Measurements from ENCODE around the gene TES.
"Not testable (repeated sequence)": the region's sequence is repeated elsewhere in the genome, so short reads cannot be mapped to it uniquely, and the experiment has no call there.

Gene TES

GRCh38 chr7:116242178-116242577 lies 31.8 kb downstream of the TES start:
- no peak for DNase-seq (ENCODE audit: low read depth, low spot score)

DNA sequence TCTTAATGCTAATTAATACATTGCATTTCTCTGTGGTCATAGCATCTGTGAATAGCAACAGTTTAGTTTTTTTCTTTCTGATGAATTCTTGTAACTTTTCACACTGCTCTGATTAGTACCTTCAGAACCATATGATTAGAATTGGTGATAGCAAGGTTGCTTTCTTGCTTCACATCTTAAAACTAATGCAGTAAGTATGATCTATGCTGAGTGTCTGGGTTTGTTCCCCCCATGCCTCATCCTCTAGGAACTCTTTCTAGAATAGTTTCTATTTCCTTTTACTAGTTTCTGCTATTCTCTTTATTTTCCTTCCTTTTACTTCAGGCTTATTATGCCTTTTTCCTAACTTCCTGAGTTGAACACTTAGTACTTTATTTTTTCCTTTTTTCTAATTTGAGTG lies 32.4 kb downstream of the TES start:
- no peak for DNase-seq (ENCODE audit: low read depth, low spot score)

- DNase-seq (ENCODE audit: low read depth, low spot score) = not testable (repeated sequence)
Measured at GRCh38 chr7:116244803-116245202, 34.5 kb downstream of the TES start.

GRCh38 chr7:116246357-116246756 lies 36.0 kb downstream of the TES start:
- no peak for DNase-seq (ENCODE audit: low read depth, low spot score)

- DNase-seq (ENCODE audit: low read depth, low spot score) = peak; percentile 27
Measured at GRCh38 chr7:116249969-116250553, 39.7 kb downstream of the TES start.

DNA sequence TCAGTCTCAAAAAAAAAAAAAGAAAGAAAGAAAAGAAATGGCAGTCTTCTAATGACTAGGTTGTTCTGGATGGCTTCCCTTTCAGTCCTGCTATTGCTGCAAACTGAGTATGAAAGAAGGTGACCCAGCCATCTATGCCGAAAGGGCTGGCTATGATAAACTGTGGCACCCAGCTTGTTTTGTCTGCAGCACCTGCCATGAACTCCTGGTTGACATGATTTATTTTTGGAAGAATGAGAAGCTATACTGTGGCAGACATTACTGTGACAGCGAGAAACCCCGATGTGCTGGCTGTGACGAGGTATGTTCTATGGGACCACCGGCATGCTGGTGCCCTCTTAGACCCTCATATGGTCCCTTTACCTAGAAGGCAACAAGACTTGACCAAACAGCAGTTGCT lies 41.3 kb downstream of the TES start:
- no peak for DNase-seq (ENCODE audit: low read depth, low spot score)

DNA sequence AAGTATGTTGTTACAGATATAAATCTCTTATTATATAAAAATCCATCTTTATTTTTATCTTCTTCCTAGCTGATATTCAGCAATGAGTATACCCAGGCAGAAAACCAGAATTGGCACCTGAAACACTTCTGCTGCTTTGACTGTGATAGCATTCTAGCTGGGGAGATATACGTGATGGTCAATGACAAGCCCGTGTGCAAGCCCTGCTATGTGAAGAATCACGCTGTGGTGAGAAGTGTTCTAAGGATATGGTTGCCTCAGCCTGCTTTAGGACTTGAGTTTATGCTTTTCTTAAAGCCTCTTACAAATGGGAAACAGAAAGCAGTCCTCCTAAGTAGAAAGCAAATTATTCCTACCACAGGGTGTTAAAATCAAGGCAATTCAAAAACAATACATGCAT lies 41.9 kb downstream of the TES start:
- DNase-seq (ENCODE audit: low read depth, low spot score) = no peak

- no peak for DNase-seq (ENCODE audit: low read depth, low spot score)
Measured at GRCh38 chr7:116257156-116257555, 46.8 kb downstream of the TES start.

- DNase-seq (ENCODE audit: low read depth, low spot score) = no peak
Measured at GRCh38 chr7:116258734-116259133, 48.4 kb downstream of the TES start.

GRCh38 chr7:116259156-116259870 lies 49.0 kb downstream of the TES start:
- no peak for DNase-seq (ENCODE audit: low read depth, low spot score)

DNA sequence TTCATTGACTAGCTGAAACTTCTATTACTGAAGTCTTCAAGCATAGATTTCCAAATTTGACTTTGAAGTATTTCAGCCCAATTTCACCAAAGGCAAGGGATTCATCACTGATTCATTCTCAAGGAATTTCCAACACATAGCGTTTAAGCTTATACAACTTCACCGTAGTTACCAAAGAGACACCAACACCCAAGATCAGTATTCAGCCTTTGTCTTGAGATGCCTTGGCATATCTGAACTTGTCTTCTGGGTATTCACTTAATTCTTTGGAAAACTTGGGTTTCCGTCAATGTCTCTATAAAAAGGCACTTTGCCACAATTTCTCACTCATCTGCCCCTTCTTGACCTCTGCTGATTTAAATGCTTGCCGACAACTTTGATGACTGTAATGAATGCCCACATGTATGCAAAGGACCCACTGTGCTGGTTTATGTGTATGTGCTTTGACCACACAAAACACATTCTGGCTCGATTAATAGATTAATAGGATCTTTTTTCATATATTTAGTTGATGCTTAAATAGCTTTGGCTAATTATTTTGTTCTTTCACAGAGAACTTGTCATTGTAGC lies 49.6 kb downstream of the TES start:
- no peak for DNase-seq (ENCODE audit: low read depth, low spot score)

DNA sequence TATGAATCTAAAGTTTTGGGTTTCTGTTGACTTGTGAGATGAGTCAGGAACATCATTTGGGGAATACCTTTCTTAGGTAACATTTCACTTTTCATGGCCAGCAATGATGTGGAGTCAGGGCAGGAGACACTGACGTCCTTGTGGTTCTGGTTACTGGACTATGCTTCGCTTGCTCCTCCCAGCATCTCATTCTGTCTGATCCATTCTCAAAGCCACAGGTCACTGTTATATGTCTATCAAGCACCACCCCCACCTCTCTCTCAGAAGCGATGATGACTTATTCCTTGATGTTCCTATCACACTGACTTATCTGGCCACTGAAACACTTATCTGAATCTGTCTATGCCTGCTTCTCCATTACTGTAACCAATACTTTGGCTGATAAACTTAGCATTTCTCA lies 51.6 kb downstream of the TES start:
- no peak for DNase-seq (ENCODE audit: low read depth, low spot score)

DNA sequence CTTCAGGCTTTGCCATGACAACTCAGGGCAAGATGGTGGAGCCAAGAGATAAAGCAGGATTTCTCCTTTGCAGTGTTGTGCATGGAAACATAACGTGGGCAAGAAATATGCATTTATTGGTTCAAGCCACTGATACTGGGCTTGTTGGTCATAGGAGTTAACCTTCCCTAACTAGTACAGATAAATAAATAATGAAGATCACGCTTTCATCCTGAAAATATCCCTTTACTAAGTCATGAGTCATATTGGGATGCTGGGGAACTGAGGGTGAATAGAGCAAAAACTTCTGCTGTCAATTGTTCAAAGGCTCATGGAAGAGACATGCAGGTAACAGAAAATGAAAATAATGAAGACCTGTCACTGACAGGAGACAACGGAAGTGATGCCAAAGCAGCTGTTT lies 55.5 kb downstream of the TES start:
- DNase-seq (ENCODE audit: low read depth, low spot score) = no peak

- no peak for DNase-seq (ENCODE audit: low read depth, low spot score)
Measured at GRCh38 chr7:116269466-116269865, 59.1 kb downstream of the TES start.

GRCh38 chr7:116271161-116271913 lies 61.0 kb downstream of the TES start:
- DNase-seq (ENCODE audit: low read depth, low spot score) = no peak

- peak; percentile 22 for DNase-seq (ENCODE audit: low read depth, low spot score)
Measured at GRCh38 chr7:116271963-116272886, 61.9 kb downstream of the TES start.

DNA sequence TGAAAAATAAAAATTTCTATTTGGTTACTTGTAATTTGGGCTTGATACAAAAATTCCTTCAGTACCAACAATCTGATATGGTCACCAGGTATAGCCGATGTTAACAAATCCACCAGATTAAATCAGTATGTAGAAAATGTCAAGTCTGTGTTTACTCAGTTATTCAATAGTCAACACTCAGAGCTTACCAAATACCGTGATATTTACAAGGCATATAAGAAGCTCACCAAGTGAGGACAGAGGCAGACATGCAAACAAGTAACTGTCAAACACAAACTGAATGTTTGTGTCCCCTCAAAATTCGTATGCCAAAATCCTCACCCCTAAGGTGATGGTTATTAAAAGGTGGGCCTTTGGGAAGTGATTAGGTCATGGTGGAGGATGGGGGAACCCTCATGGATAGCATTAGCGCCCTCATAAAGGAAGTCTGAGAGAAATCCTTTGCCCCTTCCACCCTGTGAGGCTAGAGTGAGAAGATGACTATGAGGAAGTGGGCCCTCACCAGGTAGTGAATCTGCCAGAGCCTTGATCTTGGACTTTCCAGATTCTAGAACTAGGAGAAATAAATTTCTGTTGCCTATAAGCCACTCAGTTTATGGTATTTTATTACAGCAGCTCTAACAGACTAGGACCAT lies 63.1 kb downstream of the TES start:
- no peak for DNase-seq (ENCODE audit: low read depth, low spot score)

GRCh38 chr7:116273918-116274301 lies 63.6 kb downstream of the TES start:
- no peak for DNase-seq (ENCODE audit: low read depth, low spot score)

- no peak for DNase-seq (ENCODE audit: low read depth, low spot score)
Measured at GRCh38 chr7:116277070-116277469, 66.7 kb downstream of the TES start.

DNA sequence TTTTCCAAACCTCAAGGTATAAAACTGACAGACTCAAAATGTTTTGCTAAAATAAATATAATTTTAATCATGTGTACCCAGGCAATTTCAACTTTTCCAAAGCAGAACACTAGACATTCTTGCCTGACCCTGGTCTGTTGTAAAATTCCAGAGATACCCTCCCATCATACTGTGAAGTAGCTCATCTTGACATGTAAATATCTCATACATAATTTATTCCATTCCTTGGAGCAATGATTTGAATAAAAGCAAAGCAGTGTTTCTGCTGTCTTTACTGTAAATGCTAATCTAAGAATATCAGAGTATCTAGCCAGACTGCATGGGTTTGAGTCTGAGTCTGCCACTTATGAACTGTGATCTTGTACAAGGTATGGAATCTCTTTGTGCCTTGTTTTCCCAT lies 68.9 kb downstream of the TES start:
- DNase-seq (ENCODE audit: low read depth, low spot score) = no peak

DNA sequence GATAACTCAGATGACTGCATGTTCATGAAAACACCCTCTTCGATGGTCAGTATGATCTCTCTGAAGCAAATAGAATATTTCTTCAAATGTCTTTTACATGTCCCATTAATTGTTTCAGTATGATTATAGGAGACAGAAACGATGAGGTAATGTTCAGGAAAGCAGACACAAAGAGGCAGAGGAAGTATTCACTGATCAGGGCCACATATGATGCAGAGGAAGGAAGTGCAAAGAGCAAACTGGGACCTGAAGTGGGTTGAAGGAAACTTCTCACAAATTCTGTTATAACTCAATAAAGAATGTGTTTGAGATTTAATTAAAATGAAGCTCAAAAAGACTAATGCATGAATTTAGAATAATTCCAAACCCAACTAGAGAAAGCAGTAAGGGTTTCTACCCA lies 70.5 kb downstream of the TES start:
- no peak for DNase-seq (ENCODE audit: low read depth, low spot score)

Data from ELF-1 (cell line).